DMS114 treated with DMSO at 0.1 percent for 48 hours (cell line): ENCODE data around the gene ACSM5.
"Not testable (repeated sequence)": the region's sequence is repeated elsewhere in the genome, so short reads cannot be mapped to it uniquely, and the experiment has no call there.

ENCODE experiments used
- DNase-seq: peaks from one replicate; lab custom pipeline; 2025; ENCODE audit not compliant: unreplicated experiment; lab: John Stamatoyannopoulos, UW

Gene ACSM5

DNA sequence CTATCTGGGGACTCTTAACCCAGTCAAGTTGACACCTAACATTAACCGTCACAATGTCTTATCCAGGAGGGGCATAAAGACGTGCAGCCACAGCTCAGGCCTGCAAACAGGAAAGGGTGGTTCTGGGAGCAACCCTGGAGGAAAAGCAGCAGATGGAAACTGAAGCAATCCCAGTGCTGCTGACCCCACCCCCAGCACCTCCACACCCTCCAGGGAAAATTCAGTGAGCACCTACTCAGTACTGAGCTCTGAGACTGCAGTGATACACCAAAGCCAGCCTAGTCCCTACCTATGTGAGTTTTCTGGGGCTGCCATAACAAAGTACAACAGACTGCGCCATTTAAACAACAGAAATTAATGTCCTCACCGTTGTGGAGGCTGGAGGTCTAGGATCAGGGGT, 32.5 kb downstream of the ACSM5 start:
- not testable (repeated sequence) for DNase-seq

DNA sequence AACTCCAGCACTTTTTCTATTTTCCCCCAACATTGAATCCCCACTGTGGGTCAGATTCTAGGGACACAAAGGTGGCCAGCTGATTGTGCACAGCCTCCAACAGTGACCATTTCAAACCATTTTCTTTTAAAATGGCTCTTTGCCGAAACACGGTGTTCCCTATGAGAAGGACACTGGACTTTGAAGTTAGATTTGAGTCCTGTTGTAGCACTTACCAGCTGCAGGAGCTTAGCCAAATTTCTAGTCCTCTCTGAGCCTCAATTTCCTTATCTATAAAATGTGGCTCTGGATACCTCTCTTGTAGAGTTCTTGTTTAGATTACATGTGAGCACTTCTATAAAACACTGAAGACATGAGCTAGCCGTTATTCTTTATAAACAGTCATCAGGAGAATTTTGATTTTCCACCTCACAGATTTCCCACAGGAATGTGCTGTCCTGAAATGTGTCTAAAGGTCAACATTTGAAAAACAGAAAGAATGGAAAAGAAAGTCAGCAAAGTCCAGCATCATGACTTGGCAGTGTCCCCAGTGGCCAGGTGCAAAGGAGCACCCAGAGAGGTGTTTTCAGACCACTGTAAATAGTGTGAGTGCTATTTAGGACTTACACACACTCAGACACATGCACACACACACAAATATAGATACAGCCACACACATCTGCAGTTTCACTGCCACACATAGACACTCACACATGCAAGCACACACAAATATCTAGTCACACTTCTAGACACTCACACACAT, 37.5 kb downstream of the ACSM5 start:
- not testable (repeated sequence) for DNase-seq

DNA sequence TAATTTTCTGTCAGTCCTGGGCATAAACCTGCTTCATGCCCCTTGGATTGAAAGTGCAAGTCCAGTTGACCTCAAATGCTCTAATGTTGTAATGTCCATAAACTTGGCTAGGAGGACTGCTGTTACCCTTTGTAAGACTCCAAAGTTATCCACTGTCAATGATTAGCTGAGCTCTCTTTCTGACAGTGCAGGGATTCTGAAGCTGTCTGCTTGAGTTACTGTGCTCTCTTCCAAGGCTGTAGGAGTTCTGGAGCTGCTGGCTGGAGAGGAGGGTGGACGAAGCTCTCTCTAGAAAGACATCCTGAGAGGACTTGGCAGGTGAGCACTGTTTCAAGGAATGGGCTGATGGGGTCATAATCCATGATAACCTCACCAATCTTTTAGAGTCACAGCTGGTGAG, 42.0 kb downstream of the ACSM5 start, which contains the start of gene ACSM2A:
ACSM2A (plus strand) TSS at position 158 of the 400 bp plus-strand sequence. CDS start 8,594 bp downstream, outside the sequence.
- not testable (repeated sequence) for DNase-seq

DNA sequence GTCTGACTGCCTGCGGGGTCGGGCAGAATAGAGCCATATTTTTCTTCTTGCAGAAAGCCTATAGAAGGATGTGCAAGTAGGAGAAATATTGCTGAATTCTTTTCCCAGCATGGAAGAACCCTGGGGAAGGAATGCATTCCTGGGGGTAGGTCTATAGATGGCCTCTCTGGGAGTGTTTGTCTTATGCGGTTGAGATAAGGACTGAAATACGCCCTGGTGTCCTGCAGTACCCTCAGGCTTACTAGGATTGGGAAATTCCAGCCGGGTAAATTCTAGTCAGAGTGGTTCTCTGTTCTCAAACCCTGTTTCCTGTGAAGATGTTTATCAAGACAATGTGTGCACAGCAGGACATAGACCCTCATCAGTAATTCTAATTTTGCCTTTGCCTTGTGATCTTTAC, 44.3 kb downstream of the ACSM5 start:
- not testable (repeated sequence) for DNase-seq

DNA sequence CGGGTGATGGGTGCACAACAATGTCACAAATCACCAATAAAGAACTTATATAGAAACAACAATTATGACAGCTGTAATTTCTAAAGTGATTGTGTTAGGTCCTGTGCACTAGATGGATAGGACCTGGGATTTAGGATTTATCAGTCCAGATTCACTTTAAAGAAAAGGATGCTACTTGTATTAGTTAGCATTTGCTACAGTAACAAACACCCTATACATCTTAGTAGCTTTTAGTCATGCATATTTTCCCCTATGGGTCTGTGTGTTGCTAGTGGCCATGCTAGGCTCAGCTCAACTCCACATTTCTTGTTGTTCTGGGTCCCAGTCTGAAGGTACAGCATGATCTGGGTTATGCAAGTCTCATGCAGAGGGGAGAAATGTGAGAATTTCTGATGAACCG, 49.9 kb downstream of the ACSM5 start:
- not testable (repeated sequence) for DNase-seq

DNA sequence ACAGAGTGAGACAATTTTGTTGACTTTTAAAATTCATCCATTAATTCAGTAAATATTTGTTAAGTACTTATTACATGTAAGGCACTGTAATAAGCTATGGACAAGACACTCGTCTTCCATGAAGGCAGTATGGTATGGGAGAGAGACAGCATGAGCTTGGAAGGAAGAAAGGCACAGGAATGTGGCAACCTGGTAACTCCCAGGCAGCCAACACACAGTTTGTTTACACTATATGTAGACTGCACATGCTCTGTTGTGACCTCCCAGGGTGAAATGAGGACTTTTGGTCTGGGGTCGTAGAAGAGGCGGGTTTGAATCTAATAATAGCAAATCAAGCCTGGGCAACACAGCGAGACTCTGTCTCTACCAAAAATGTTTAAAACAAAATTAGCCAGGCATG, 51.0 kb downstream of the ACSM5 start:
- not testable (repeated sequence) for DNase-seq

DNA sequence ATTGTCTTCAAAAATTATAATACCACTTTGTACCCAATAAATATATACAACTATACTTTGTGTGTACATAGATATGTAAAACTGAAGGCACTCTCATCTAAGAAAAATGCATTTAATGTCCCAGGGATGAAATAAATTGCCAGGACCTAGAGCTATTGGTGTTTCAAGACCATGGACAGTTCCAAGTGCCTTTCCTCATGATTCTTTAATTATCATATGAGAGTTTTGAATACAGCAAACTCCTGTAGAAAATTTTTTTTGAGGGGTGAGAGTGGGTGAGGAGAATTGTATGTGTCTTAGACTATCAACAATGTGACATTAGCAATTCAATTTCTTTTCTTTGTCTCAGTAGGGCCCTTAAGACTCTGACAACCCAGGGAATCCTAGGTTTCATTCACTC, 59.6 kb downstream of the ACSM5 start:
- DNase-seq, result not testable (repeated sequence)

DNA sequence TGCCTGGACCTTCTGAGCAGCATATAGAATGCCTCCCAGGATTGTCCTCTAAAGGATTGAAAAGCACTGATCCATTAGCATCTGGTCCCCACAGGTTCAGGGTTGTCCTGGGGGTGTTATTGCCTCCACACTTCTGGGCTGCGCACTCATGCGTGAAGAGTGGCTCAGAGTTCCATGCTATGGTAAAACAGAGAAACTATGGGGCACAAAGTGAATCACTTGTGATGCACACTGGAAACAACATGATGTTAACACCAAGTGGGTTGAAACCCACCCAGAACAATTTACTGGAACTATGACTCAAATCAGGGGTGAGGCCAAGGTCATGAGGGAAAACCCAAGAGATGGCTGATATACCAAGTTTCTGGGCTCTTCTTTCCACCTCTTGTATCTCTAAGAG, 60.6 kb downstream of the ACSM5 start:
- not testable (repeated sequence) for DNase-seq

GRCh38 chr16:20470732-20471131, 61.4 kb downstream of the ACSM5 start:
- DNase-seq, result not testable (repeated sequence)

DNA sequence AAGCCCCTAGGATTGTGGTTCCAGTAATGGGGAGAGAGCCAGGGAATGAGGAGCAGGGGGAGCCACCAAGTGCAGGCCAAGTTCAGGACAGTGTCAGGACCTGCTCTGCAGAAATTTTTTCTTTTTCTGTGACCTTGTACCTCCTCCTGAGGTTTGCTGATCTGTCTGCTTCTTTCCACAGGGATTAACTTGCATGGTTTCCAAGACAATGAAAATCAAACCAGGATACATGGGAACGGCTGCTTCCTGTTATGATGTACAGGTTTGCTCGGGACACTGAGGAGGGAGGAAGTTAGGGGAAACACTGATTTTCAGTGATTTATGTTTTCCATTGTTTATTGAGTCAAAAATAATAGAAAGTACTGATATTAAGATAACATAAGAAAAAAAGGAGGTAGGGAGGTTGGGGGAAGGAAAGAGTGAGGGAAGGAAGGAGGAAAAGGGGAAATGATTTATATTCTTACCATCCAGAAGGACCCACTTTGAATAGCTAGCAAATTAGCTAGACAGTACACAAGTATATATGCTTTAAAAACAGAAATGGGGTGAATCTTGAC, 67.9 kb downstream of the ACSM5 start:
- not testable (repeated sequence) for DNase-seq

- not testable (repeated sequence) for DNase-seq
Observed at GRCh38 chr16:20483989-20484388, 74.7 kb downstream of the ACSM5 start.

- DNase-seq, result no peak
Observed at GRCh38 chr16:20484726-20485125, 75.4 kb downstream of the ACSM5 start.

- DNase-seq, result no peak
Observed at GRCh38 chr16:20485408-20485807, 76.1 kb downstream of the ACSM5 start.
